GM10266 (cell line): ENCODE data around the gene CCDC33.

Source experiments
- DNase-seq: peaks from one replicate; pipeline ENCODE4 v3.0.0; 2012; ENCODE audit errors: extremely low spot score
- TF ChIP-seq, protein P1 (sequence below): IDR thresholded peaks from 2 replicates; pipeline ENCODE4 v1.5.1; 2012; ENCODE audit warnings: mild to moderate bottlenecking, low read depth; ENCODE audit not compliant: control insufficient read depth, insufficient read depth; ENCODE audit errors: missing control alignments

The CCDC33 gene

DNA sequence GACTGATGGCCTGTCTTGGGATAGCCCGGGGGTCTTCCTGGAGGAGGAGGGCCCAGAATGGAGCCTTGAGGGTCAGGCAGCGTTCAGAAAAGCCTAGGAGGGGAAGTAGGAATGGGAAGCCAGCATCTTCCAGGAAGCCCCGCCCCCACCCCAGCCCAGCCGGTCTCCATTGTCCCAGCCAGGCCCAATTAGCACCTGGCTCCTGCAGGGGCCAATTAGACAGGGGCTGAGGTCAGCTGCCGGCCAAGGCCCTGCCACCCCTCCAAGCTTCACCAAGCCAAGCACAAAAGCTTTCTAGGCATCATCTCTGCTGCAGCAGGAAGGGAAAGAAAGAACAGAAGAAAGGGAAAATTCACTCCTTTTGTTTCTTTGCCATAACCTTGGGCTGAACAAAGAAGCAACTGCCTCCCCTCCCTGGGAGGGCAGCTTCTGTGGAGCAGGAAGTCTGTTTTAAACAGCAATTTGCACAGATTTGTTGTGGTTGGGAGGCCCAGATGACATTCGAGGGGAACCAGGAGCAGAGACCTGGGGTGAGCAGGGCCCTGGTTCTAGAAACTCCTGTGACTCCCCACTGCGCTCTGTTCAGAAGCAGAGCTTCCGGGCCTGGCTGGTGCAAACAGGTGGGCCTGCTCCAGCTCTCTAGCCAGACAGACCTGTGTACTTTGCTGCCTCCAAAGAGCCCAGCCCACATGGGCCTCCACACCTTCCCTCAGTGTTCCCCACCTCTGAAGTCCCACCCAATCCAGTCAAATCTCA lies 83.6 kb downstream of the CCDC33 start:
- no peak for DNase-seq
- TF ChIP-seq, protein P1, sequence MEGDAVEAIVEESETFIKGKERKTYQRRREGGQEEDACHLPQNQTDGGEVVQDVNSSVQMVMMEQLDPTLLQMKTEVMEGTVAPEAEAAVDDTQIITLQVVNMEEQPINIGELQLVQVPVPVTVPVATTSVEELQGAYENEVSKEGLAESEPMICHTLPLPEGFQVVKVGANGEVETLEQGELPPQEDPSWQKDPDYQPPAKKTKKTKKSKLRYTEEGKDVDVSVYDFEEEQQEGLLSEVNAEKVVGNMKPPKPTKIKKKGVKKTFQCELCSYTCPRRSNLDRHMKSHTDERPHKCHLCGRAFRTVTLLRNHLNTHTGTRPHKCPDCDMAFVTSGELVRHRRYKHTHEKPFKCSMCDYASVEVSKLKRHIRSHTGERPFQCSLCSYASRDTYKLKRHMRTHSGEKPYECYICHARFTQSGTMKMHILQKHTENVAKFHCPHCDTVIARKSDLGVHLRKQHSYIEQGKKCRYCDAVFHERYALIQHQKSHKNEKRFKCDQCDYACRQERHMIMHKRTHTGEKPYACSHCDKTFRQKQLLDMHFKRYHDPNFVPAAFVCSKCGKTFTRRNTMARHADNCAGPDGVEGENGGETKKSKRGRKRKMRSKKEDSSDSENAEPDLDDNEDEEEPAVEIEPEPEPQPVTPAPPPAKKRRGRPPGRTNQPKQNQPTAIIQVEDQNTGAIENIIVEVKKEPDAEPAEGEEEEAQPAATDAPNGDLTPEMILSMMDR, result no peak

DNA sequence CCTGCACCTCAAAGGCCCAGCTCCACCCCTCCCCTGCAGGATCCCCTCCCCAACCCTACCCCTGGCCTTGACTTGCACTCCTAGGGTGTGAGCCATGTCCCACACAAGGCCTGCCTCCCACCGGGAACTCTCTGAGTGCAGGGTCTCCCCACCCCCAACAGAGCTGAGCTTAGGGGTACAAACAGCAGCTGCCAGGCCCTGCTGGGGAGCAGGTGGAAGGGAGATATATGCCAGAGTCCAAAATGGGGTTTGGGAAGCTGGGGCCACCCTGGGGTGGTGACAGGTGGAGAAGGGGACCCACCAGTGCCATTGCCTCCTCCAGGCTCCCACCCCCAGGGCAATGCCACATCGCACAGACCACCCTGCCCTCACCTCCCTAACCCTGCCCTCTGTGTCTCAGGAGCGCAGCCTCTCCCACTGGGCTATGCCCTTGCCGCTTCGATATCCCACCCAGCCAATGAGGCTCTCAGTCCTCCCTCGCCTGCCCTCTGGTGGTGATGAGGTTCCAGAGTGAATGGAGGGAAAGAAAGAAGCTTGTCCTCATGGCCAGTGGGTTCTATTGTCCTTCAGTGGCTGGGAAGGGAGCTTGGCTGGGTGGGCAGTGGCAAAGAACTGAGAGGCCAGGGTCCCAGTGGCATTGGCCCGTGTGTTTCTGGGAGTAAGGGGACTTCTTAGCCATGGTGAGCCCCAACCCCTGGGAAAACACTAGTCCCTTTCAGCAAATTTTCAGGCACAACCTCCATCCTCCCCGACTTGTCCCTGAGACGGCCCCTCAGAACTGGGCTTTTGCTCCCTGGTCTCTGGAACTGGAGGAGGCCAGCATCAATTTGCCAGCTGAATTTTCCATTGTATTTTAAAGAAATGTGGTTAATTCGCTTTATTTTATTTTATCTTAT lies 84.5 kb downstream of the CCDC33 start:
- peak; percentile 51 for DNase-seq
- TF ChIP-seq, protein P1, result peak; percentile 67

DNA sequence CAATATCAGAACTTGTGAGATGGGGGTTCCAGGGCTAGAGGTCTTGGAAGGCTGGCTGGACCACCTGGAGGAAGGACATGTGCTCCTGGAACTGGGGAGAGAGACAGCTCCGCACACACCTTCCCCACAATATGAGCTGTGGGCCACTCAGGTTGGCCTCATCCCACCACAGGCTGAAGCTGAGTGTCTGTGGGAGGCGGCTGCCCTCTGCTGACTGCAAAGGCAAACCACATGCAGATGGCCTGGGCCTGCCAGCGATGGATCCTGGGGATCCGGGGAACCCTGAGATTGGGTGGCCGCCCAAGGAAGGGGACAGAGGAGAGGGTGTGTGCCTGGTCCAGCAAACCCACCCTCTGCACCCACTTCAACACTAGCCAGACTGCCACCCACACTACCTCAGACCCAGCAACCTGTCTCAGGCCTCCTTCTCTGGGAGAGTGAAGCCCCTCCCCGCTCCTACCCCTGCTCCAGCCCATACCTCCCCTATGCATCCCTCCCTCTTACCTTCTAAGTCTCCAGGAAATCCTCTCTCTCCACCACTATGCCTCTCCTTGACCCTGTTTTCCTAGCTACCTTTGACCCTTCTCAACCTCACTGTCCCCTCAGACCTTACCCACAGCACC lies 86.5 kb downstream of the CCDC33 start:
- peak; percentile 74 for DNase-seq
- TF ChIP-seq, protein P1, result peak; percentile 98

DNA sequence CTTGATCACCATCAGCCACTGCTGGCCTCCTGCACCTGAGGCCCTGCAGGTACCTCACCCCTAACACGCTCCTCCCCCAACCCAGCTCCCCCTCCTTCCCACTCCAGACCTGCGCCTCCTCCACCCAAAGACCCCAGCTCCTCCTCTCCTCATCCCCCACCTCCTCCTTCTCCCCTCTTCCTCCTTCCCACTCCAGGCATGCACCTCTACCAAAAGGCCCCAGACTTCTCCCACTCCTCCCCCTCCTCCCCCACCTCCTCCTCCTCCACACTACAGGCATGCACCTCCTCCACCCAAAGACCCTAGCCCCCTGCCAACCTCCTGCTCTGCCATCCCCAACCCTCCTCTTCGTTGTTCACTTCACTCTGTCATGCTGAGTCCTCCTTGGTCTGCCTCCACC lies 88.6 kb downstream of the CCDC33 start:
- no peak for DNase-seq
- TF ChIP-seq, protein P1, result no peak

DNA sequence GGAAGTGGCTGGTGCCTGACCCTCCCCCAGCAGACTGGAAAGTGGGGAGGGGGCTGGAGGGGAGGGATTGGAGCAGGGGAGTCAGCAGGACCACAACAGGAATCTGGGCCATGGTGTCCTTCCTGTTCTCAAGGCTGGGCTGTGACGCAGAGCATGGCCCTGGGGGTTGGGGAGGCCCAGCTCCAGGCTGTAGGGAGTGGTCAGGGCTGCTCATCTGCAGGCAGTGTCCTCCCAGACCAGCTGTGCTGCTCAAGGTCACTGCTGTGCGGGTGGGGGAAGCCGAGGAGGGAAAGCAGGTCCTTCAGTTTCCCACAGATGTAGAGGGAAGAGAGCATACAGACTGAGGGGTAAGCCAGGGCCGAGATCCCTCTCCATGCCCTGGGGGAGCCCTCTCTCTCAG lies 90.6 kb downstream of the CCDC33 start:
- DNase-seq, result no peak
- TF ChIP-seq, protein P1, result no peak

DNA sequence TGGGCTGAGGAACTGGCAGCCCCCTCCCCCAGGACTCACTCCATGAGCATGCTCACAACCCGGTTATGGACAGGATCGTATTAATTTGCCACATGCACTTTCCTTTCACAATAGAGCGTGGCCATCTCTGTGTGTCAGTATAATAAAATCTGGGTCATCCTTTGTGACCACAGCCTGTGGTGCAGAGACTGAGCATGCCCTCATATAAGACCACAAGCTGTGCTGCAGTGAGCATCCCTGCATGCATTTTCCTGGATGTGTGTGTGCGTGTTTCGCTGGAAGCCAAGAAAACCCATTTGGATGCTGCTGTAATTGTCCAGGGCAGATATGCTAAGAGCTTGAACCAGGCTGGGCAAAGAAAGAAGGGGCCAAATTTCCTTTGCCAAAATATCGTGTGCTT lies 91.6 kb downstream of the CCDC33 start:
- TF ChIP-seq, protein P1, result no peak
- no peak for DNase-seq
